Measurements from ENCODE around the gene PRDM2. TPM values are rescaled to one million over a fixed set of nuclear protein-coding genes. Genes with fewer than 3 reads are reported as not detected.

Gene PRDM2
- total and polyA plus RNA-seq, 9 donors = 30.0 to 81.9 (median 61.8) TPM

DNA sequence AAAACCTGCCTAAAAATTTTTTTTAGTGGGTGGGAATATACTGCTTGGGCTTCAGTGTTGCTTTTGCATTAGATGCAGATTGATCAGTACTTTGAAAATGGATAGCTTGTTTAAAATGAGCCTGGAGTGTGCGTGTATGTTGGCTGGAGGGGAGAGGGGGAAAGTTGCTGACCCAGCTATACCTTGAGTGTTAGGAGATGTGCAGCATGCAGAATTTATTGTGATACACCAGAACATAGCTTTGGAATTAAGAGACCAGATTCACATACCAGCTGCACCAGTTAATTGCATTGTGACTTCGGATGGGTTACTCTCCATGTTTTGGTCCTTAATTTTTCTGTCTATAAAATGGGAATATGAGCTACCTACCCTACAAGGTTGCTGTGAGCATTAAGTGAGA is 60.4 kb downstream of the PRDM2 start:
- Histone ChIP-seq H3K9me3 (no peaks in the 10 kb centered on the region), H3K4me3 (no peak overlapping the region), H3K4me1 (ENCODE audit: insufficient read depth) (peaks cover 21% of the 10 kb centered on the region), H3K36me3 (no peaks in the 10 kb centered on the region), H3K27me3 (no peaks in the 10 kb centered on the region), H3K27ac (no peak overlapping the region)
- TF ChIP-seq EP300 (IDR thresholded peaks at IDR 0.05) = no peak
- TF ChIP-seq, protein P1, sequence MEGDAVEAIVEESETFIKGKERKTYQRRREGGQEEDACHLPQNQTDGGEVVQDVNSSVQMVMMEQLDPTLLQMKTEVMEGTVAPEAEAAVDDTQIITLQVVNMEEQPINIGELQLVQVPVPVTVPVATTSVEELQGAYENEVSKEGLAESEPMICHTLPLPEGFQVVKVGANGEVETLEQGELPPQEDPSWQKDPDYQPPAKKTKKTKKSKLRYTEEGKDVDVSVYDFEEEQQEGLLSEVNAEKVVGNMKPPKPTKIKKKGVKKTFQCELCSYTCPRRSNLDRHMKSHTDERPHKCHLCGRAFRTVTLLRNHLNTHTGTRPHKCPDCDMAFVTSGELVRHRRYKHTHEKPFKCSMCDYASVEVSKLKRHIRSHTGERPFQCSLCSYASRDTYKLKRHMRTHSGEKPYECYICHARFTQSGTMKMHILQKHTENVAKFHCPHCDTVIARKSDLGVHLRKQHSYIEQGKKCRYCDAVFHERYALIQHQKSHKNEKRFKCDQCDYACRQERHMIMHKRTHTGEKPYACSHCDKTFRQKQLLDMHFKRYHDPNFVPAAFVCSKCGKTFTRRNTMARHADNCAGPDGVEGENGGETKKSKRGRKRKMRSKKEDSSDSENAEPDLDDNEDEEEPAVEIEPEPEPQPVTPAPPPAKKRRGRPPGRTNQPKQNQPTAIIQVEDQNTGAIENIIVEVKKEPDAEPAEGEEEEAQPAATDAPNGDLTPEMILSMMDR (IDR thresholded peaks at IDR 0.05) = no peak
- TF ChIP-seq POLR2A (IDR thresholded peaks at IDR 0.05) = no peak
- no peak for DNase-seq
- 90 to 98% (median 97%) methylated on average over 2 of the region's 2 CpGs for WGBS, 3 donors
- intact Hi-C loops (cut with DNase I) = no loop called here

DNA sequence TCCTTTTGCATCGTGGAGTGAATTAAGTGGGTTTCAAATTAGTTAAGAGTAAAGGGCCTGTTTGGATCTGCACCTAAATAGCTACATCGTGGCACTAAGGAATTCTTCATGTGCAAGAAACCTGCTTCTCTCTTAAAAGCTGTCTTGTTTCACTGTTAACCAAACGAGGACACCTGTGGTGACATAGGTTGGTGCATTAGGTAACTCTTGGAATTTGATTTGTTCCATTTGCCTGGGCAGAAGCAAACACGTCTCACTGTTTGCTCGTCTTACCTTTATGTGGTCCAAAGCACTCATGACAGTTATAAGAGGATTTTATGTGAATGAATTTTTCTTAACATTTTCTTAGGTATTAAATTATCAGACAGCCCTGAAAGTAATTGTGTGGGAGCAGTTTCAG is 60.9 kb downstream of the PRDM2 start:
- Histone ChIP-seq H3K27me3 (no peaks in the 10 kb centered on the region), H3K4me3 (no peak overlapping the region), H3K36me3 (no peaks in the 10 kb centered on the region), H3K9me3 (no peaks in the 10 kb centered on the region), H3K4me1 (ENCODE audit: insufficient read depth) (peaks cover 21% of the 10 kb centered on the region), H3K27ac (no peak overlapping the region)
- intact Hi-C loops (cut with DNase I) = no loop called here
- TF ChIP-seq, protein P1 (IDR thresholded peaks at IDR 0.05) = no peak
- TF ChIP-seq POLR2A (IDR thresholded peaks at IDR 0.05) (no peak), EP300 (IDR thresholded peaks at IDR 0.05) (no peak)
- DNase-seq = no peak
- WGBS, 3 donors = 82% methylated on average over 5 of the region's 5 CpGs

DNA sequence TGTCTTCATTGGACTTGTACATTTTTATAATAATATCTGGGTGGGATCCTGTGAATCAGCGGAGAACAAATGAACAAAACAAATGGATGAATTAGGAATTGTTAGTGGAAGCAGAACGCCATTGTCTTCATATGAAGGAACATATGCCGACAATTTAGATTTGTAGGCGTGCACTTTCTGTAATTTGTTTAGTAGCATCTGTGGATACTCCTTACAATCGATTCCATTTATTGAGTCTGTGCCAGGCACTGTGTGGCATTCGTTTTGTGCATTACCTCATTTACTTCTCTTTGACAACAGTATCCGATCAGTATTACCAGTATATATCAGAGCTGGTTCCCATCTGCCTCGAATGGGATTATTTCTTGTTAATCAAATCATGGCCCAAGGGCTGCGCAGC is 61.9 kb downstream of the PRDM2 start:
- no peaks in the 10 kb centered on the region for H3K27me3 ChIP-seq
- 80 to 86% (median 85%) methylated on average over 9 of the region's 9 CpGs for WGBS, 3 donors
- H3K9me3 ChIP-seq = no peaks in the 10 kb centered on the region
- TF ChIP-seq POLR2A (IDR thresholded peaks at IDR 0.05) (no peak), EP300 (IDR thresholded peaks at IDR 0.05) (no peak)
- TF ChIP-seq, protein P1 (IDR thresholded peaks at IDR 0.05) = no peak
- peaks cover 21% of the 10 kb centered on the region for H3K4me1 ChIP-seq (ENCODE audit: insufficient read depth)
- no peak overlapping the region for H3K4me3 ChIP-seq
- no peak for DNase-seq
- H3K27ac ChIP-seq = no peak overlapping the region
- H3K36me3 ChIP-seq = no peaks in the 10 kb centered on the region
- intact Hi-C loops (cut with DNase I) = no loop called here

DNA sequence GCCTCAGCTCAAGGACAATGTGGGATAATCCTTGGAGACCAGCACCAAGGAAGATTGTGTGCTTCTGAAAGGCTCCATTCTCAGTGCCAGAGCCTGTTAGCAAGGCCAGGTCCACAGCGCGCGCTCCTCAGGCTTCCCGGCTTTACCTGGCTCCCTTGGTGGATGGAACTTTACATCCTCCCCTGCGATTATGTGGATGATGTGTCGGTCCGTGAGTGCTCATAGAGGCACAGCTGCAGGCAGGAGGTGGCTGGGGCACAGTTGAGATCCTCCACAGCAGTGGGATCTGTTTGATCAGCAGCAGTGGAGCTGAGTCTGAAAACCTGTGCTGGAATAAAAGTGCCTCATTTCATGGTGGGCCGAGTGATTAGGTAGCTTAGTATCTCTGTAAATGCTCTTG is 62.7 kb downstream of the PRDM2 start:
- 33 to 65% (median 53%) methylated on average over 8 of the region's 8 CpGs for WGBS, 3 donors
- no peak for DNase-seq

More for the DNA sequence above, 62.7 kb downstream of the PRDM2 start:
- H3K27me3 ChIP-seq = no peaks in the 10 kb centered on the region
- H3K9me3 ChIP-seq = no peaks in the 10 kb centered on the region
- intact Hi-C loops (cut with DNase I) = no loop called here
- H3K27ac ChIP-seq = no peak overlapping the region
- no peak overlapping the region for H3K4me3 ChIP-seq
- H3K36me3 ChIP-seq = no peaks in the 10 kb centered on the region
- peaks cover 20% of the 10 kb centered on the region for H3K4me1 ChIP-seq (ENCODE audit: insufficient read depth)
- TF ChIP-seq POLR2A (IDR thresholded peaks at IDR 0.05) (no peak), EP300 (IDR thresholded peaks at IDR 0.05) (no peak)
- TF ChIP-seq, protein P1 (IDR thresholded peaks at IDR 0.05) = no peak

Measured in ovary (tissue), 9 donors.